Hematopoietic multipotent progenitor cell treated with erythropoietin and hydrocortisone succinate and interleukin-3 and kit ligand, for 8 days (in vitro differentiated cells): Measurements from ENCODE around the gene DMD.
"Not testable (repeated sequence)": the region's sequence is repeated elsewhere in the genome, so short reads cannot be mapped to it uniquely, and the experiment has no call there.

ENCODE experiments used
- DNase-seq: peaks from one replicate; pipeline ENCODE4 v3.0.0-alpha.2; 2015

The DMD gene

GRCh38 chrX:31665454-31665853 lies 1545.9 kb downstream of the DMD start:
- no peak for DNase-seq

- DNase-seq: no peak
These were observed 1548.2 kb downstream of the DMD start for GRCh38 chrX:31663172-31663571.

DNA sequence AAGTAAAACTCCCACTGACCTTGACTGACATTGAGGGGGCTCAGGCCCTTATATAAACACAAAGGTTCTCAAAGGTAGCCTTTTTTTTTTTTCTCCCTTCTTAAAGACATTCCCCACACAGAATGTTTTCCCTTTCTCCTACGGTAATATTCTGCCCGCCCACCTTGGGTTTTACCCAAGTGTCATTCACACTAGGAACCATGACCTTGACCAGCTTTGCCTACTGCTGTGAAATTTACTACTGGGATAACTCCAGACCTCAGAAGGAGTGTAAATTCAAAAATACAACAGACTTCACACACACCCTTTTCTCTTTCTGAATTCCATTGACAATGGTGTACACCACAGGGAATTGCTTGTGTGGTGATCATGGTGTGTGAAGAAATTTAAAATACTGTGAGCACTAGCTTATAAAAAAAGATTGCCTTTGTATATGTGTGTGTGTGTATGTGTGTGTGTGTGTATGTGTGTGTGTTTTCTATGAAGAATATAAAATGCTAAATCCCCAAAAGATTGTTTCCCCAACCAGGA lies 1550.0 kb downstream of the DMD start:
- no peak for DNase-seq

- DNase-seq: peak; percentile 12
These were observed 1553.0 kb downstream of the DMD start for GRCh38 chrX:31658360-31658759.

DNA sequence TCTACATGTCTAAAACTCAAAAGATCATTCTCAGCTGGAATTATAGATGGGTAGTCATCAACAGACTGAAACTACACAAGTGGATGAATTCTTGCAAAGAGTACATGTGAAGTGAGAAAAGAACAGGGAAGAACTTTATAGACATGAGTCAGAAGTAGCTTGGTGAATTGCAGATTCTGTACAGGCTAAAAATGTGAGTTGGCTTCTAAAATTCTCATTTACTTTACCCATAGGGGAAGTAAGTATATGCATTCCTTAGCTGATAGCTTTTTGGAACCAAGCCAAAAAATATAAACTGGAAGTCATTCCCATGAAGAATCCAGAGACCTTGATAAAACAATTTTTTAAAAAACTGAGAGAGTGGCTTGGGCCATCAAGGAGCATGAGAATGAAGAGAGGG lies 1555.3 kb downstream of the DMD start:
- DNase-seq: no peak

GRCh38 chrX:31653422-31653821 lies 1557.9 kb downstream of the DMD start:
- no peak for DNase-seq

GRCh38 chrX:31652650-31653049 lies 1558.7 kb downstream of the DMD start:
- no peak for DNase-seq

- no peak for DNase-seq
These were observed 1562.1 kb downstream of the DMD start for GRCh38 chrX:31649201-31649600.

- DNase-seq: no peak
These were observed 1578.0 kb downstream of the DMD start for GRCh38 chrX:31633349-31633748.

GRCh38 chrX:31629195-31629594 lies 1582.2 kb downstream of the DMD start:
- DNase-seq: no peak

GRCh38 chrX:31609130-31609529 lies 1602.2 kb downstream of the DMD start:
- DNase-seq: no peak

GRCh38 chrX:31608638-31609037 lies 1602.7 kb downstream of the DMD start:
- DNase-seq: no peak

- DNase-seq: no peak
These were observed 1604.6 kb downstream of the DMD start for GRCh38 chrX:31606771-31607170.

- no peak for DNase-seq
These were observed 1606.6 kb downstream of the DMD start for GRCh38 chrX:31604629-31605221.

DNA sequence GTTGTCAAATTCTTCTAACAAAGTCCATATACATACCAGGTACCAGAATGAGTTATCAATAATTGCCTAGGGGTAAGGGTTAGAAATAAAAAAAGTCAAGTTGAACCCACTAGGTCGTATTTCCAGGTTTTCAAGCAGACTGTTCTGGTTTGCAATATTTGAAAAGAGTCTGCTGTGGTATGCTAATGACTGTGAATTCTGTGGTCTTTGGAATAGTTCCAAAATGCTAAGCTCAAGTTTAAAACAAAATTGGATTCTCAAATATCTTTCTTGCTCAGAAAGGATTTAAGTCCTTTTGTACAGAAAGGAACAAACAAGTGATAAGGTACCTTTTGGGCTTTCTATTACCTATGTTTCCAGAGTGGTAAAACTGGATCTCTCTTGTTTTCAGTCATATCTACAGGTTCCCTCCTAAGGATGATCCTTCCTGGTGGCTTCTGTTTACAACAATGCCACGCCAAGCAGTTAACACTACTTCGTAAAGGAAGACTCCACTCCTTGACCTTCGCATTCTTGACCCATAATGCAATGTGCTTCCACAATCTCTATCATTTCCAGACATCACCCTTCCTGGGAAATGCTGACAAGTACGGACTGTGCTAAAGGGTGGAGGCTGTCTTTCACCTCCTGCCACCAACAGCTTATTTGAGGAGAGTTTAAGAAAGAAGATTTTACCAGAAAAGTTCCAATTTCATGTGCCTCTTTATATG lies 1607.8 kb downstream of the DMD start:
- no peak for DNase-seq

DNA sequence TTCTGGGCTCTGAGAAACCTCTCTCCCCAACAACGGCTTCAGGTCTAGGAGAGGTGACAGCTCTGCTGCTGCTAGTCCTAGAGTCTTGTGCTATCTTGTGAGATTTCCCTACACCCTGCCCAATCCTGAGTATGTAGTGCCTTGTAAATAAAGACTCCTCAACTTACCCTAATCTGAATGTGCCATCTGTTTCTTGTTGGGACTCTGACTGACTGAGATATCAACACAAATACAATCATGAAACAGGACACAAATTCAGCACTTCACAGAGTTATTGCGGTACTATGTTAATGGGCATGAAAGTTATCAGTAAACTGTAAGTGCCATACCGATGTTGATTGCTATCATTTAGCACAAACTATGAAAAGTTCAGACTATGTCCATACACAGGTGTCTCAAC lies 1610.5 kb downstream of the DMD start:
- DNase-seq: no peak

DNA sequence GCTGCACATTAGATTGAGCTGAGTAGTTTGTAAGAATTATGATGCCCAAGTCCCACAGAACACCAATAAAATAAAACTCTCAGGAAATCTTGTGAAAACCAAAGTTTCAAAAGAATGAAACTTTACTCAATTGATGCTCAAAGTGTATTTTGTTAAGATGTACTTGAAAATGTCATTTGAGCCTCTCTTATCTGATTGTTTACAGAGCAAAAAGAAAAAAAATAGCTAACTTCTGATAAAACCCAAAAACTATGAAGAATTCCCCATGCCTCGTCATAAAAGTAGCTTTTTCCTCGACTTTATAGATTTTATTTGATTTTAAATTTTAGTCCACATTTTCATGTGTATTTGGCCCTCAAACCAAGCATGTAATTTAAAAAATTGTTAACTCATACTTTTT lies 1618.0 kb downstream of the DMD start:
- no peak for DNase-seq

- no peak for DNase-seq
These were observed 1620.0 kb downstream of the DMD start for GRCh38 chrX:31591355-31591754.

DNA sequence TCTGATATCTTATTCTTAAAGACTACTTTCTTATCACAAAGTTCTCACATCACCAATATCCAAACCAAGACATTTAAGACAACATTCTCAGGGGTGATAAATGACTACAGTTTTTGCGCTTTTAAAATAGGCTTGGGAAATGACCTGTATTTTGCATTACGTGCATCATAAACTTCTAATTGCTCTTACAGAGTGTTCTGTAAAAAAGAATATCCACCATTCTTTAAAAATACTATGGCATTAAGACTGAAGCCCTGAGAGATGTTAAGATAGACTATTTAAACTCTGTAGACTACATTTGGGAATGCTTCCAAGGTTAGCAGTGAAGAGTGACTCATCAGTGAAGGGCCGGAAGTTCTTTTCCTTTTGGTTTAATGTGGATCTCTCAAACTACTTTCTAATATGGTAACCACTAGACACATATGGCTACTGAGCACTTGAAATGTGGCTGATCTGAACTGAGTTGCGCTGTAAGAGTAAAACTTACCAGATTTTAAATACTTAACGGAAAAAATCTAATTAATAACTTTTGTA lies 1620.7 kb downstream of the DMD start:
- no peak for DNase-seq

GRCh38 chrX:31589503-31589902 lies 1621.8 kb downstream of the DMD start:
- no peak for DNase-seq

DNA sequence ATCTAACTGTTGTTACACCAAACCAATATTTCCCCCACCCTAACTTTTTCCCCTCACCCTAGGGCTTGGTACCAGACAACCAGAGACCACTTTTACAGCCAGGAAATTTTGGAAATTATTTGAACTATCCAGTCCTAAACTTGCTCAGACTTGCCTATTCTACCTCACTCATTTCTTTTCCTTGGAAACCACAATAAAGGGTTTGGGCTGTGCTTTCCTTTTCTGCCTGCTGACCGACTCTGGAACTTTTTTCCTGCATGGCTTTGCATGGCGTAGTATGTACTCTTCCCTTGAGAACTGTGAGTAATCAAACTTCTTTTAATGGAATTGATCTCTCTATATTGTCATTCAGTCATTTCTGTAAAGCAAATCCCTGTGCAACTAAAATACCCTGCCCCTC lies 1623.0 kb downstream of the DMD start:
- no peak for DNase-seq

GRCh38 chrX:31583892-31584291 lies 1627.5 kb downstream of the DMD start:
- DNase-seq: not testable (repeated sequence)

DNA sequence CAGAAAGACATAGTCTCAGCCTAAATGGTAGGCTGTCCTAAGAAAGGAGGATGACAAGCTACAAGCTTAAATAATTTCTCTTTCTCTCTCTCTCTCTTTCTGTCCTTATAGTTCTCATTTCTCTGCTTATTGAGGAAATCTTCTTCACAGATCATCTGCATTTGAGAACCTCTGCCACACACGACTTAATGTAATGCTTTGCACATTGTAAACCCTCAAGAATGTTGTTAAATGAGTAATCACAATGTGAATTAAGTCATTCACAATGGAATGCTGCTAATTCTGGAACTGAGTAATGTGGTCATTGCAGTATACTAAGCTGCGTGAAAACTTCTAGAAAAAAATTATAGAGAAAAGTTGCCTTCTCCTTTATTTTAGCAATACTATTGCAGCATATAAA lies 1630.6 kb downstream of the DMD start:
- no peak for DNase-seq

GRCh38 chrX:31580227-31580626 lies 1631.1 kb downstream of the DMD start:
- no peak for DNase-seq

DNA sequence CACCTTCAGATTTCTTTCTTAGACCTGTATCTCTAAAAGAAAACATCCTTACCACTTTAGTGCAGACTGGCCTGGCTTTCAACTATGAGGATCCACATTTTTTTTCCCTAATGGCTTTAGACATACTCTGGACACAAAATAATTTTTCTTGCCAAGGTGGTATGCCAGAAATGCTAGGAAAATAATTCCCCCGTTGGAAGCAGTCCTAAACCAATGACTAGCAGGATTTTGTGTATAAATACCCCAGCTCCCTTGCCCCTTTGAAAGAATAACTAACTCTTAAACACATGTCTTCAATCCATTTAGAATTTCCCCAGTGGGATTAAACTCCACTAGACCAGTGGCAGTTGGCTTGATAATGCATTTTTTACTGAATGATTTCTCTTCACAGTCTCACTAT lies 1639.0 kb downstream of the DMD start:
- DNase-seq: no peak
